Measurements from ENCODE around the gene DENND4C.
"Not testable (repeated sequence)": the region's sequence is repeated elsewhere in the genome, so short reads cannot be mapped to it uniquely, and the experiment has no call there.

Gene DENND4C

DNA sequence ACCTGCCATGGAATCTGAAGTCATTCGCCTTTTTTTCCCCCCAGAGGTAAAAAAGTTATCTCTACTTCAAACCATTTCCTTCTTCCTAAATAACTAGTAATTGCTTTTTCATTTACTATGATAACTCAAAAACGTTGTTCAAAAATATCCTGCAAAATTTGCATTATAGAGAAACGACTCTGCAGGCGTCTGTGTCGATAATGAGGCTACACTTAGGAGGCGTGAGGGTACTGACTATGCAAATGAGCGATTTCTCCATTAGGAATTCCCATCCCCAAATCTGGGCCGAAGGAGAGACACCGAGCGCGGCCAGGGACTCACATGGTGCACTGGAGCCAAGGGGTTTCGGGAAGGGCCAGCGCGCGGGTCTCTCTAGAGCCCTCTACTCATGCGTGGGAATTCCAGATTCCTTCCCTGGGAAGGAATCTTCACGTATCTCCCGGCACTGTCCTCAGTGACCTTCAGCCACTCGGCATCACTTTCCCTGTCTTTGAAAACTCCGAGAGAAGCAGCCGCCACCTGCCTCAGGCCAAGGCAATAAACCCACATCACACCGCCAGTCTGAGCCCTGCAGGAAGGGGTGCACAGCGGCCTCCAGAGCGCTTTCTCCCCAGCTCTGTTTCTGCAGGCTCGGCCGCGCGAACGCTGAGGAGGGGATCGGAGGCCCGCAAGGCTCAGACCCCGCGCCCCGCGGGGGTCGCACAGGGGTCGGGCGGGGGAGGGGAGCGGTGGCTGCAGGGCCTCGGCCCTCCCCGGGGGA lies 718 bp upstream of the DENND4C start:
- peak; percentile 56 for DNase-seq

- DNase-seq, result no peak
These were observed 822 bp downstream of the DENND4C start for GRCh38 chr9:19231126-19231903.

DNA sequence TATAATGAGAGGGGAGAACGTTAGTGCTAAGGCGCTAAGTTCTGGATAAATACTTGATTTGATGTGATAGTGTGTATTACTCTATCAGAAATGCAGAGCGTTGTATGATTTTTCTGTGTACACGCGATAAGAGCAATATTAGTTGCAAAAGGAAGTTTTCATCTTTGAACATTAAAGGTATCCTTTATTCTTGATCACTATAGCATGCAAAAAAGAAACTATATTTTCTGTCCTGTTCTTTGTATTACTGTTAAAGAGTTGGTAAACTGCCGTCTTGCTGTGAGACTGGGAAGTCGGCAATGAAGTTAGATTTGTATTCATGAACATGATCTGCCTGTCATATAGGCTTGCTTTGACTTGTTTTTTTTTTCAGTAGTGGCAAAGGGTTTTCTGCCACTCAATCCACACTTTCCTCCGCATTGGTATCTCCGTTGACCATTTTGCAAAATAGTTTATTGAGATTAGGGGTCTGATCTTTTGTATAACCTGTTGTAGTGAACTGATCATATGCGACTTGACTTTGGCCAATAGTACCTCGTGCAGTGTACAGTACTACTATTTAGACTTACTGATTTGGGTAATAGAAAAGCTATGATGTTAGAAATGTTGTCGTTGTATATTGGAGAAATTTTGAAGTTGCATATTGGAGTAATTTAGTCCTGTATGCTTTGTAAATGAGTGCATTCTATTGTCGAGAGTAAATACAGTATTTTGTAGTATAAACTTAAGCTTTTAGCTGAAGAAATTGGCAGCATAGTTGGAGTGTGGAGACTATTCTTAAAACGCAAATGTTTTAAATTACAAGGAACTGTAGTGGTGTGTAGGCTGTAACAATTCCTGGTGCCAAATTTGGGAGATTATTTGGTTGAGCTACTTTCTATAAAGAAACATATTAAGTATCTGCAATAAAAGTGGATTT lies 1.7 kb downstream of the DENND4C start:
- no peak for DNase-seq

- no peak for DNase-seq
These were observed 2.3 kb downstream of the DENND4C start for GRCh38 chr9:19232823-19233194.

DNA sequence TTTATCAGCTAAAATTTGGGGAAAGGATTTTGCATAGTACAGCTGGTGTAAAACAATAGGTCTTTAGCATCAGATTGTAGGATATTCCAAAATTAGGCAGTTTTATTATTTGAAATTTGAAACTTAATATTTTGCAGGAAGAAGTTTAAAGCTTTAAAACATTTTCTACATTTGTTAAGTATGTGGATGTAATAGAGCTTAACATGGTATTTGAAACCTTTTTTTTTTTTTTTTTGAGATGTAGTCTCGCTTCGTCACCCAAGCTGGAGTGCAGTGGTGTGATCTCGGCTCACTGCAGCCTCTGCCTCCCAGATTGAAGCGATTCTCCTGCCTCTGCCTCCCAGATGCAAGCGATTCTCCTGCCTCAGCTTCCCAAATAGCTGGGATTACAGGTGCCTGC lies 2.9 kb downstream of the DENND4C start:
- DNase-seq, result no peak

- DNase-seq, result no peak
These were observed 9.5 kb downstream of the DENND4C start for GRCh38 chr9:19239955-19240354.

DNA sequence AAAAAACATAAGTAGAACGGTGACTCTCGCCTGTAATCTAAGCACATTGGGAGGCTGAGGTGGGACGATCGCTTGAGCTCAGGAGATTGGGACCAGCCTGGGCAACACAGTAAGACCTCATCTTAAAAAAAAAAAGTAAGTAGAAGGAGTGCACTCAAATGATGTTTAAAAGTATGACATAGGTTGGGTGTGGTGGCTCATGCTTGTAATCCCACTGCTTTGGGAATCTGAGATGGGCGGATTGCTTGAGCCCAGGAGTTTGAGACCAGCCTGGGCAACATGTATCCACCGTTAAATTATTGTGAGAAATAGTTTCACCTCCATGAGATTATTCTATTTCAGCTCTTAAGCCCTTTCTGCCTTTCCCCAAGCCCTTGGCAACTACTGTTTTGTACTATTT lies 11.2 kb downstream of the DENND4C start:
- DNase-seq, result no peak

GRCh38 chr9:19243366-19244033 lies 13.0 kb downstream of the DENND4C start:
- DNase-seq, result no peak

DNA sequence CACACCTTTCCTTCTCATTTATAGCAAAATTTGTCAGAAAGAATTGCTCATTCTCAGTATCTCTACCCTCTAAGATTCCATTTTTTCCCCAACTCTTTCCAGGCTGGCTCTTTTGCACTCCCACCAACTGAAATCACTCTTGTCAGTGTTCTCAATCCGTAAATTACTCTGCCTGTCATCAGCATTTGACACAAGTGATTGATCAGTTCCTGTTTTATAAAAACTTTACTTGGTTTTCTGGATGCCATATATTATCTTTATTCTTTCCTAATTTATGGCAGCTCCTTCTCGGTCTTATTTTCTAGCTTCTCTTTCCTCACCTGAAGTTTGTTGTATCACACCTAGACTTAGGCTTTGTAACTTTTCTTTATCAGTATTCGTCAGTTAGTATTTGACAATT lies 16.4 kb downstream of the DENND4C start:
- no peak for DNase-seq

GRCh38 chr9:19247420-19247819 lies 16.9 kb downstream of the DENND4C start:
- DNase-seq, result no peak

DNA sequence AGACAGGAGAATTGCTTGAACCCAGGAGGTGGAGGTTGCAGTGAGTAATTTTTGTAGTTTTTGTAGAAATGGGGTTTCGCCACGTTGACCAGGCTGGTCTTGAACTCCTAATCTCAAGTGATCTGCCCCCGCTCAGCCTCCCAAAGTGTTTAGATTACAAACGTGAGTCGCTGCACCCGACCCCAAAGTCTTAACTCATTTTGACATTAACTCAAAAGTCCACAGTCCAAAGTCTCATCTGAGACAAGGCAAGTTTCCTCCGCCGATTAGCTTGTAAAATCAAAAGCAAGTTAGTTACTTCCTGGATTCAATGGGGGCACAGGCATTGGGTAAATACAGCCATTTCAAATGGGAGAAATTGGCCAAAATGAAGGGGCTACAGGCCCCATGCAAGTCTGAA lies 19.9 kb downstream of the DENND4C start:
- DNase-seq, result not testable (repeated sequence)

- DNase-seq, result not testable (repeated sequence)
These were observed 20.7 kb downstream of the DENND4C start for GRCh38 chr9:19251203-19251602.

- not testable (repeated sequence) for DNase-seq
These were observed 21.1 kb downstream of the DENND4C start for GRCh38 chr9:19251622-19252021.

DNA sequence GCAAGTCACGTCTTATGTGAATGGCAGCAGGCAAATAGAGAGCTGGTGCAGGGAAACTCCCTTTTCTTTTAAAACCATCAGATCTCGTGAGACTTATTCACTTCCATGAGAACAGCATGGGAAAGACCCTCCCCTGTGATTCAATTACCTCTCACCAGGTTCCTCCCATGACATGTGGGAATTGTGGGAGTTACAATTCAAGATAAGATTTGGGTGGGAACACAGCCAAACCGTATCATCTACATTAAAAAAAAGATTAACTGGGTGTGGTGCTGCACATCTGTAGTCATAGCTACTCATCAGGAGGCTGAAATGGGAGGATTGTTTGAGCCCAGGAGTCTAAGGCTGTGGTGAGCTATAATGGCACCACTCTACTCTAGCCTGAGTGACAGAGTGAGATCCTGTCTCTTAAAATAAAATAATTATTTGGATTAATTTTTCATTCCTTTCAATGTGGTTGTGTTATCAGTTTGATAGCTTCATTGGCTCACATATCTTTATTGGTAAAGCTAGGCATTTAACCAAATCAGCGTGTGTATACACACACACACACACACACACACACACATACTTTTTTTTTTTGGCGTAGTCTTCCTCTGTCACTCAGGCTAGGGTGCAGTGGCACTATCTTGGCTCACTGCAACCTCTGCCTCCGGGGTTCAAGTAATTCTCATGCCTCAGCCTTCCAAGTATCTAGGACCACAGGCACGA lies 21.8 kb downstream of the DENND4C start:
- no peak for DNase-seq

DNA sequence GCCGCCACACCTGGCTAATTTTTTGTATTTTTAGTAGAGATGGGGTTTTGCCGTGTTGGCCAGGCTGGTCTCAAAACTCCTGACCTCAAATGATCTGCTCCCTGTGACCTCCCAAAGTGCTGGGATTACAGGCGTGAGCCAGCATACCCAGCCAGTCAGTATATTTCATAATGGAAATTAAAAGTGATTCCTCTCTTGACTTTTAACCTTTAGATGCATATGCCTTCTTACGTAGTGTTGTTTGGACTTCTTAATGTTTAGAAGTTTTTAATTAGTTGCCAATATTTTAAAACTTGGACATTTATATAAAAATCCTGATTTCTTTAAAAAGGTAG lies 22.4 kb downstream of the DENND4C start:
- DNase-seq, result no peak

DNA sequence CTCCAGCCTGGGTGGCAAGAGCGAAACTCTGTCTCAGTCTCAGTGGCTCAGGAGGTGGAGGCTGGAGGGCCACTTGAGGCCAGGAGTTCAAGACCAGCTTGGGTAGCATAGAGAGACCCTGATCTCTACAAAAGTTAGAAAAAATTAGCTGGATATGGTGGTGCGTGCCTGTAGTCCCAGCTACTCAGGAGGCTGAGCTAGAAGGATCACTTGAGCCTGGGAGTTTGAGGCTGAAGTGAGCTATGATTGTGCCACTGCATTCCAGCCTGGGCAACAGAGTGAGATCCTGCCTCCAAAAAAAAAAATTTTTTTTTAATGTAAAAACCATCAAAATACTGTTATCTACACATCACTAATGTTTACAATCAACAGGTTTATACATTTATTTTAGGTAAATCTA lies 24.6 kb downstream of the DENND4C start:
- DNase-seq, result no peak

- no peak for DNase-seq
These were observed 25.3 kb downstream of the DENND4C start for GRCh38 chr9:19255821-19256220.

DNA sequence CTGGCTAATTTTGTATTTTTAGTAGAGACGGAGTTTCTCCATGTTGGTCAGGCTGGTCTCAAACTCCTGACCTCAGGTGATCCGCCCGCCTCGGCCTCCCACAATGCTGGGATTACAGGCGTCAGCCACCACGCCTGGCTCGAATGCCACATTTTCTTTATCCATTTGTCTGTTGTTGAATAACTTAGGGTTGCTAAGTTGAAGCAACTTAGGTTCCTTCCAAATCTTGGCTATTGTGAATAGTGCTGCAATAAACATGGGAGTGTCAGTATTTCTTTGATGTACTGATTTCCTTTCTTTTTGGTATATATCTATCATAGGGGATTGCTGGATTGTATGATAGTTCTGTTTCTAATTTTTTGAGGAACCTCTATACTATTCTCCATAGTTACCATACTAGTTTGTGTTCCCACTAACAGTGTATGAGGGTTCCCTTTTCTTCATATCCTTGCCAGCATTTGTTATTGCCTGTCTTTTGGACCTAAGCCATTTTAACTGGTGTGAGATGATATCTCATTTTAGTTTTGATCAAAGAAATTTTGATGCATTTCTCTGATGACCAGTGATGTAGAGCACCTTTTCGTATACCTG lies 29.3 kb downstream of the DENND4C start:
- not testable (repeated sequence) for DNase-seq

GRCh38 chr9:19265602-19266001 lies 35.1 kb downstream of the DENND4C start:
- not testable (repeated sequence) for DNase-seq

DNA sequence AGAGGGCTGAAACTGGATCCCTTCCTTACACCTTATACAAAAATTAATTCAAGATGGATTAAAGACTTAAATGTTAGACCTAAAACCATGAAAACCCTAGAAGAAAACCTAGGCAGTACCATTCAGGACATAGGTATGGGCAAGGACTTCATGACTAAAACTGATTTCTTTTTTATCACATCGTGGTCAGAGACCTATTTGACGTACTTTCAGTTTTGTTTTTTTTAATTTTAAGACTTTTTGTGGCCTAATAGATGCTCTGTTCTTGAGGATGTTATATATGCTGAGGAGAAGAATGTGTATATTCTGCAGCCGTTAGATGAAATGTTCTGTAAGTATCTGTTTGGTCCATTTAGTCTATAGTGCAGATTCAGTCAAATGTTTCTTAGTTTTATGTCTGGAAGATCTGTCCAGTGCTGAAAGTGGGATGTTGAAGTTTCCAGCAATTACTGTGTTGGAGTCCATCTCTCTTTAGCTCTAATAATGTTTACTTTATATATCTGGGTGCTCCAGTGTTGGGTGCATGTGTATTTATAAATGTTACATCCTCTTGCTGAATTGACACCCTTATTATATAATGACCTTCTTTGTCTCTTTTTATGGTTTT lies 36.4 kb downstream of the DENND4C start:
- DNase-seq, result not testable (repeated sequence)

DNA sequence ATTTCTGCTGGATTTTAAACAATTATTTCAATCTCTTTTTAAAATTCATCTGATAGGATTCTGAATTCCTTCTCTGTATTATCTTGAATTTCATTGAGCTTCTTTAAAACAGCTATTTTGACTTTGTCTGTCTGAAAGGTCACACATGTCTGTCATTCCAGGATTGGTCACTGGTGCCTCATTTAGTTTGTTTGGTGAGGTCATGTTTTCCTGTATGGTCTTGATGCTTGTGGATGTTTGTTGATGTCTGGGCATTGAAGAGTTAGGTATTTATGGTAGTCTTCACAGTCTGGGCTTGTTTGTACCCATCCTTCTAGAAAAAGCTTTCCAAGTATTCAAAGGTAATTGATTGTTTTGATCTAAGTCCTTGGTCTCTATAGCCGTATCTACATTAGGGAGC lies 39.1 kb downstream of the DENND4C start:
- no peak for DNase-seq

Measured in activated gamma-delta T cell (primary cell).